ENCODE data around the gene MED12L.

Gene MED12L

GRCh38 chr3:151460774-151461450 is 375.4 kb downstream of the MED12L start, which contains the start of gene IGSF10:
TSS of gene IGSF10 (minus strand) at chr3:151461061. CDS start at chr3:151458709, 2,352 bp downstream.
- H3K4me2 ChIP-seq (ENCODE audit: low read depth, low read length, poor library complexity, severe bottlenecking), result no peak within 1 kb of the TSS
- no peaks in the 10 kb centered on the region for H3K27me3 ChIP-seq (ENCODE audit: insufficient read depth, low read length, poor library complexity, severe bottlenecking)
- H3K9me3 ChIP-seq (ENCODE audit: insufficient read depth, low read depth, low read length), result no peaks in the 10 kb centered on the region
- H3K79me2 ChIP-seq (ENCODE audit: insufficient read depth, low read length), result no peaks in the 10 kb centered on the region
- no peaks in the 10 kb centered on the region for H4K20me1 ChIP-seq (ENCODE audit: insufficient read depth, low read length, poor library complexity, severe bottlenecking)
- H3K9ac ChIP-seq (ENCODE audit: low read depth, low read length, poor library complexity, severe bottlenecking), result no peak within 1 kb of the TSS
- H2AFZ ChIP-seq (ENCODE audit: low read length), result no peak within 1 kb of the TSS
- H3K36me3 ChIP-seq (ENCODE audit: insufficient read depth, low read length), result no peaks in the 10 kb centered on the region
- no peaks in the 10 kb centered on the region for H3K9me2 ChIP-seq (replicated peaks; ENCODE audit: low read depth, low read length)
- no peaks in the 10 kb centered on the region for H3F3A ChIP-seq (ENCODE audit: low read depth)
- no peak for TF ChIP-seq EZH2phosphoT487 (IDR thresholded peaks at IDR 0.05; ENCODE audit: borderline replicate concordance)
- no peak for TF ChIP-seq CTCF (conservative IDR thresholded peaks at IDR 0.05; ENCODE audit: low read length)
- H3K4me3 ChIP-seq (ENCODE audit: low read length, poor library complexity, severe bottlenecking), result no peak within 1 kb of the TSS
- H3K4me1 ChIP-seq (ENCODE audit: insufficient read depth, low read length, poor library complexity, severe bottlenecking), result no peaks in the 10 kb centered on the region

- no peaks in the 10 kb centered on the region for H3K9me2 ChIP-seq (replicated peaks; ENCODE audit: low read depth, low read length)
- H3K4me2 ChIP-seq (ENCODE audit: low read depth, low read length, poor library complexity, severe bottlenecking), result no peak overlapping the region
- H3K4me1 ChIP-seq (ENCODE audit: insufficient read depth, low read length, poor library complexity, severe bottlenecking), result no peaks in the 10 kb centered on the region
- no peak overlapping the region for H3K4me3 ChIP-seq (ENCODE audit: low read length, poor library complexity, severe bottlenecking)
- no peaks in the 10 kb centered on the region for H3K9me3 ChIP-seq (ENCODE audit: insufficient read depth, low read depth, low read length)
- no peaks in the 10 kb centered on the region for H3K79me2 ChIP-seq (ENCODE audit: insufficient read depth, low read length)
- no peak for TF ChIP-seq EZH2phosphoT487 (IDR thresholded peaks at IDR 0.05; ENCODE audit: borderline replicate concordance)
- TF ChIP-seq CTCF (conservative IDR thresholded peaks at IDR 0.05; ENCODE audit: low read length), result no peak
- no peaks in the 10 kb centered on the region for H3K36me3 ChIP-seq (ENCODE audit: insufficient read depth, low read length)
- H3K27me3 ChIP-seq (ENCODE audit: insufficient read depth, low read length, poor library complexity, severe bottlenecking), result no peaks in the 10 kb centered on the region
- H3K9ac ChIP-seq (ENCODE audit: low read depth, low read length, poor library complexity, severe bottlenecking), result no peak overlapping the region
- no peaks in the 10 kb centered on the region for H4K20me1 ChIP-seq (ENCODE audit: insufficient read depth, low read length, poor library complexity, severe bottlenecking)
- H3F3A ChIP-seq (ENCODE audit: low read depth), result no peaks in the 10 kb centered on the region
- H2AFZ ChIP-seq (ENCODE audit: low read length), result no peak overlapping the region
These were observed 376.9 kb downstream of the MED12L start for GRCh38 chr3:151462278-151462780.

- no peaks in the 10 kb centered on the region for H3K9me3 ChIP-seq (ENCODE audit: insufficient read depth, low read depth, low read length)
- H3K36me3 ChIP-seq (ENCODE audit: insufficient read depth, low read length), result no peaks in the 10 kb centered on the region
- no peak for TF ChIP-seq CTCF (conservative IDR thresholded peaks at IDR 0.05; ENCODE audit: low read length)
- no peak for TF ChIP-seq EZH2phosphoT487 (IDR thresholded peaks at IDR 0.05; ENCODE audit: borderline replicate concordance)
- H3K9ac ChIP-seq (ENCODE audit: low read depth, low read length, poor library complexity, severe bottlenecking), result no peak overlapping the region
- no peaks in the 10 kb centered on the region for H4K20me1 ChIP-seq (ENCODE audit: insufficient read depth, low read length, poor library complexity, severe bottlenecking)
- H3K79me2 ChIP-seq (ENCODE audit: insufficient read depth, low read length), result no peaks in the 10 kb centered on the region
- no peaks in the 10 kb centered on the region for H3F3A ChIP-seq (ENCODE audit: low read depth)
- H3K4me3 ChIP-seq (ENCODE audit: low read length, poor library complexity, severe bottlenecking), result no peak overlapping the region
- no peak overlapping the region for H2AFZ ChIP-seq (ENCODE audit: low read length)
- H3K9me2 ChIP-seq (replicated peaks; ENCODE audit: low read depth, low read length), result no peaks in the 10 kb centered on the region
- no peaks in the 10 kb centered on the region for H3K27me3 ChIP-seq (ENCODE audit: insufficient read depth, low read length, poor library complexity, severe bottlenecking)
- no peak overlapping the region for H3K4me2 ChIP-seq (ENCODE audit: low read depth, low read length, poor library complexity, severe bottlenecking)
- H3K4me1 ChIP-seq (ENCODE audit: insufficient read depth, low read length, poor library complexity, severe bottlenecking), result no peaks in the 10 kb centered on the region
These were observed 377.5 kb downstream of the MED12L start for GRCh38 chr3:151462991-151463390.

Measured in Loucy (cell line).